MG63 (cell line): Measurements from ENCODE around the gene PPP1R1C. TPM values are rescaled to one million over a fixed set of nuclear protein-coding genes. Genes with fewer than 3 reads are reported as not detected.

Source experiments
- DNase-seq: peaks from one replicate; pipeline ENCODE4 v3.0.0-alpha.2; 2020
- H3K27me3 ChIP-seq: fragments of 250-450 bp; sonication (Bioruptor Pico); 2 replicates; pipeline ENCODE4 v1.5.1; 2020; ENCODE audit warnings: mild to moderate bottlenecking, moderate library complexity
- H3K36me3 ChIP-seq: fragments of 250-450 bp; sonication (Bioruptor Pico); 2 replicates; pipeline ENCODE4 v1.5.1; 2020; ENCODE audit warnings: mild to moderate bottlenecking, moderate library complexity
- H3K4me3 ChIP-seq: fragments of 250-450 bp; sonication (Bioruptor Pico); 2 replicates; pipeline ENCODE4 v1.5.1; 2020; ENCODE audit warnings: mild to moderate bottlenecking, moderate library complexity
- H3K9me3 ChIP-seq: fragments of 250-450 bp; sonication (Bioruptor Pico); 2 replicates; pipeline ENCODE4 v1.5.1; 2020; ENCODE audit warnings: mild to moderate bottlenecking, moderate library complexity
- total RNA-seq: library from RNA; depleted of rRNA; stranded (reverse); fragments of >200 nt; shearing (Covaris generic); gene quantifications from 2 replicates; pipeline ENCODE4 v1.2.3, GENCODE V29; 2014; ENCODE audit warnings: low replicate concordance

PPP1R1C gene
- total RNA-seq, 1 experiment from 2014 or later: 0.53 TPM

- H3K27me3 ChIP-seq: no peaks in the 10 kb centered on the region
- no peaks in the 10 kb centered on the region for H3K36me3 ChIP-seq
- no peak overlapping the region for H3K4me3 ChIP-seq
- no peaks in the 10 kb centered on the region for H3K9me3 ChIP-seq
- no peak for DNase-seq
These were observed 47.8 kb downstream of the PPP1R1C start for GRCh38 chr2:182033449-182033848.

GRCh38 chr2:182038576-182038975 is 52.9 kb downstream of the PPP1R1C start:
- DNase-seq: peak; percentile 38
- no peak overlapping the region for H3K4me3 ChIP-seq
- no peaks in the 10 kb centered on the region for H3K36me3 ChIP-seq
- H3K27me3 ChIP-seq: no peaks in the 10 kb centered on the region
- H3K9me3 ChIP-seq: no peaks in the 10 kb centered on the region

DNA sequence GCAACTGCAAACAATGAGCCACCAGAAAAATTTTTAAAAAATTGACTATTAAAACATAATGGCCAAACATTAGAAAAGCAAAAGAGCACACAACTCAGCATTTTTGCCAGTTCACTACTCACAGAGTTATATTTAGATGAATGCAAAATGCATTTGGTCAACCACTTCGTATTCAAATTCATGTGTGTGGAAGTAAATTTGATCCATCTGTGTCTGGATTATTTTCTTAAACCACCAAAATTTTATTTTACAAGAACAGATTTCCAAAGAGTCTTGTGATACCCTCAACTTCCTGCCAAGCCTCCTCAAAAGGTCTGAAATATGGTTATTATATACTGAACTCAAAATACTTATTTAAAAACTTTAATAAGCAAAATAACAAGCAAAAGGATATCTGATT is 57.4 kb downstream of the PPP1R1C start:
- no peaks in the 10 kb centered on the region for H3K36me3 ChIP-seq

DNA sequence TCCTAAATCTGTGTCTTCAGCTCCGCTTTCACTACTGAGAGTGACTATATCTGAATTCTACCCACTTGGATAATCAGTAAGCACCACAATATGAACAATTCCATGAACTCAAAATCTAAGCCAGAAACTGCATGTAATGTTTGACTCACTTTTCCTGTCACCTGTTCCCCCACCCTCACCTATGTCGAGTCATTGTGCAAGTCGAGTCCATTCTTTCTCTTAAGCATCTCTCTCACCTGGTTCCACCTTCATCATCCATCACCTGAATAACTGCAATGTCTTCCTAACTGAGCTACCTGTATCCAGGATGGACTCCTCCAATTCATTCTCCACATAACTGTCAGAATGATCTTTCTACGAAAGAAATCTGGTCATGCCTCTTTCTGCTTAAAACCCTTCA is 58.2 kb downstream of the PPP1R1C start:
- no peak overlapping the region for H3K4me3 ChIP-seq
- no peaks in the 10 kb centered on the region; the same call in 1 of the 2 replicates for H3K9me3 ChIP-seq
- H3K36me3 ChIP-seq: no peaks in the 10 kb centered on the region
- H3K27me3 ChIP-seq: no peaks in the 10 kb centered on the region
- no peak for DNase-seq

More for the DNA sequence above, 57.4 kb downstream of the PPP1R1C start:
- Histone ChIP-seq H3K27me3 (no peaks in the 10 kb centered on the region), H3K4me3 (no peak overlapping the region), H3K9me3 (no peaks in the 10 kb centered on the region)
- DNase-seq: no peak

DNA sequence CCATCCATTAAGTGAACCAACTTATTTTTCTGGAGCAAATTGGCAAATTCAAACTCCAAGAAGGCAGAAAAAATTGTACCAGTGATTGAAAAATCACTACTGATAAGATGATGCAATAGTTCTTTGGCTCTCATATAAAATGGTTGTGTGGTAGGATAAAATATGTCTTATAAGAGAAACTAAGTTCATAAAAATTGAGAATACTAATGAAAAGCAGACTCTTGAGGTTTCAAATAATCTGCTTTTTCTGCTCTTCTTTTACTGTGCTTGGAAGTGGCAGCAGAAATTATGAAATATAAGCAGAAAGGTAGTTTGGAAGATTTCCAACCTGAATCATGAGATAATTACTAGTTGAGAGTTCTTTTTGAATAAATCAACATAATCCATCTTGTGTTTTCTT is 61.9 kb downstream of the PPP1R1C start:
- Histone ChIP-seq H3K36me3 (no peaks in the 10 kb centered on the region), H3K27me3 (no peaks in the 10 kb centered on the region), H3K9me3 (no peaks in the 10 kb centered on the region; the same call in 1 of the 2 replicates), H3K4me3 (no peak overlapping the region)
- DNase-seq: no peak

DNA sequence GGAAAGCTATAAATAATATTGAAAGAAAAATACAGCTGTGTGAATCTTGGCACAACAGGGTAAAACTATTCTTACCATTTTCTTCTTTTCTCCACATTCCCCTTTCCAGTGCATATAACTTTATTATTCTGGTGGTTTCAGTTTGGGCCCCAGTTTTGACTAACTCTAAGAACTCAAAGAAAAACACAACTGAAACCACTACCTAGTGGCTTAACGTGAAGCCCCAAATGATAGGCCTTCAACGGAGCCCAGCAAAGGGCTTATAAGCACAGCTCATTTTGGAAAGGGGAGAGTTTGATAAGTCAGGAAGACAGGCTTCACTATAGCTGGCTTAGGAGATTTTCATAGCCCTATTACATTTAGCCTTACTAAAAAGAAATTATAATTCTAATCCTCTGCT is 62.4 kb downstream of the PPP1R1C start:
- Histone ChIP-seq H3K9me3 (no peaks in the 10 kb centered on the region; the same call in 1 of the 2 replicates), H3K36me3 (no peaks in the 10 kb centered on the region), H3K4me3 (no peak overlapping the region), H3K27me3 (no peaks in the 10 kb centered on the region)
- no peak for DNase-seq

DNA sequence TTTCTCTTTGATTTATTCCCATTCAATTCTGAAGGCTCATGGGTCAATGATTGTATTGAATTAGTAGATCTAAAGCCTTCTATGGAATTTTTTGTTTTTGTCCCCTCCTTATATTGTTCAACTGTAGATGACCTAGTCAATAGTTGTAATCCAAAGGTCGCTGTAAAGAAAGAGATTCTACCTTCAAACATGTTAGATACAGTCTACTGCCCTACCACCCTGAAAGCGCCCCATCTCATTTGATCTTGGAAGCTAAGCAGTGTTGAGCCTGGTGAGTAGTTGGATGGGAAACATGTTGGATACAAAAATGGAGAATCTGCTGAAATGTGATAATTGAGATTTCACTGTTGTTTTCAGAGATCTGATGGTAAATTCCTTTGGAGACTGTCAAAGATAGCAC is 63.0 kb downstream of the PPP1R1C start:
- H3K36me3 ChIP-seq: no peaks in the 10 kb centered on the region
- no peaks in the 10 kb centered on the region; the same call in 1 of the 2 replicates for H3K9me3 ChIP-seq
- no peak overlapping the region for H3K4me3 ChIP-seq
- H3K27me3 ChIP-seq: no peaks in the 10 kb centered on the region
- DNase-seq: no peak

DNA sequence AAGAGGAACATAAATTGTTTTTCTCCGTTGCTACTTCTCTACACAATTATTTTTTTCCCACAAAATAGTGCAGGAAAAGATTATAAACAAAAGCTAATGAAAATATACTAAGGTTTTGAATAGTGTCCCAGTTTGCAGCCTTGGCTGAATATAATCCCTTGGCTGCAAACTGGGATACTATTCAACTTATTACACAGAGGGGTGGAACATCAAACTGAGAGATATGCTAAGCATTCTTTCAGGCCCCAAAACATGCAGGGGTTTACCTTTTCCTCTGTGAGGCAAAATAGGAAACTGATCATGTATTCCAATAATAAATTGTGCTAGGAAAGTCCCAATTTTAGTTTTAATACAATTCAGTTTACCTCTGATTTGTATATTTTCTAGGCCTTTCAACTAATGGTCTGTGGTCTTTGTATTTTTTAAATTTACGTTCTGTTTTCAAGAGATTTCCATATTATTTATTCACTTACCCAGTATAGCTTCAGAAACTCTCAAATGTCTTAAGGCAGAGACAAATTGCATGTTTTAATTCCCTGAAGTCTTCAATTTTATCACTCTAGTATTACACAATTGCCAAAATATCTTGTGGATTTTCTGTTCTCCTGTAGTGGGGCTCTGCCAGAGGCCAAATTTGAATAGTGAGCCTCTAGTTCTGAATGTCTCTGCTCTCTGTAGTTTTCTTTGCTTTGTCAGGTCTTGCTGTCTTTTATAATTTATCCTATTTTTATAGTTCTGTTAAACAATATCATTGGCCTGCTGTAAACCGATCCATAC is 63.9 kb downstream of the PPP1R1C start:
- H3K36me3 ChIP-seq: no peaks in the 10 kb centered on the region
- no peaks in the 10 kb centered on the region for H3K27me3 ChIP-seq
- no peak overlapping the region for H3K4me3 ChIP-seq
- no peak for DNase-seq
- H3K9me3 ChIP-seq: no peaks in the 10 kb centered on the region; the same call in 1 of the 2 replicates

DNA sequence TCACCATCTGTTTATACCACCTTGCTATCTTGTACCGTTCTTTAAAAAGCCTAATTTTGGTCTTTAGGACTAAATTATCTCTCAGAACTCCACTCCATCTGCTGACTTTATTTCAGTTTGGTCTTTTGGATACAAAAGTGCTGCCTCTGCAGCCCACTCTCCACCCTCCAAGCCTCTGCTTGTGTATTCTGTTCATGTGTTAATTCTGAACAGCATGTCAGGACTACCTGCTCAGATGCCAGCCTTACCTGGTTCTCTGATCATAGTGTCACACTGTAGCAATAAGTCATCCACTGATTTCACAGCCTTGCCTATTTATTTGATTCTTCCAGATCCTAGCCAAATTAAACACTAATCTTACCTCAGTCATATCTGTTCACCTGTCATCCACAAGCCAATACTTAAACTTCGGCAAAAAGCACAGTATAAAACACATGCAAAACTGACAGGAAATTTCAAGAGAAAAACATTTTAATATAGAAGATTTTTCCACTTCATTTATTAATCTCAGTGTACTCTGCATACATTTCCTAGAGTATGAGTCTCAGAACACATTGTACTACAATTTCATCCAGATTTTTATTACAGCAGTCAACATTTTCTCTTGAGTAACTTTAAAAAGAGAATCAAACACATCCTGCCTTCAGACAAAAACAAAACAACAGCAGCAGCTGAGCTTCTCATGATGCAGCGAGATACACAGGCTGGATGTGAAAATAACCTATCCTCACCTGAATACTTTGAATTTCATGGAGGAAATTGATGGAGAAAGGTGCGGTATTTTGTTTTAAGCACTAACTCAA is 64.9 kb downstream of the PPP1R1C start:
- Histone ChIP-seq H3K9me3 (no peaks in the 10 kb centered on the region; the same call in 1 of the 2 replicates), H3K27me3 (no peaks in the 10 kb centered on the region), H3K36me3 (no peaks in the 10 kb centered on the region), H3K4me3 (no peak overlapping the region)
- DNase-seq: no peak

GRCh38 chr2:182055993-182056392 is 70.3 kb downstream of the PPP1R1C start:
- no peaks in the 10 kb centered on the region for H3K27me3 ChIP-seq
- H3K9me3 ChIP-seq: no peaks in the 10 kb centered on the region; the same call in 1 of the 2 replicates
- no peak overlapping the region for H3K4me3 ChIP-seq
- DNase-seq: no peak
- no peaks in the 10 kb centered on the region for H3K36me3 ChIP-seq

GRCh38 chr2:182057002-182057401 is 71.3 kb downstream of the PPP1R1C start:
- DNase-seq: no peak
- H3K4me3 ChIP-seq: no peak overlapping the region
- H3K27me3 ChIP-seq: no peaks in the 10 kb centered on the region
- H3K9me3 ChIP-seq: no peaks in the 10 kb centered on the region; the same call in 1 of the 2 replicates
- H3K36me3 ChIP-seq: no peaks in the 10 kb centered on the region

DNA sequence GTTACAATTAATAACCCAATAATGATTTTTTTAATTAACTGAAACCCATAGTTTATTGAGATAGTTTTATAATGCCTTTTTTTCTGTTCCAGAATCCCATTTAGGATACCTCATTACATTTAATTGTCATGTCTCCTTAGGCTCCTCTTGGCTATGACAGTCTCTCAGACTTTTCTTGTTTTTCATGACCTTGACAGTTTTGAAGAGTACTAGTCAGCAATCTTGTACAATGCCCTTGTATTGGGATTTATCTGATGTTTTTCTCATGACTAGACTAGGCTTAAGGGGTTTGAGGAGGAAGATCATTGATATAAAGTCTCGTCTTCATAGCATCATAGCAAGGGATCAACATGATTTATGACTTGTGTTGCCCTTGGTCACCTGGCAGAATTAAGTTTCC is 72.4 kb downstream of the PPP1R1C start:
- DNase-seq: no peak
- Histone ChIP-seq H3K36me3 (no peaks in the 10 kb centered on the region), H3K9me3 (no peaks in the 10 kb centered on the region; the same call in 1 of the 2 replicates), H3K27me3 (no peaks in the 10 kb centered on the region), H3K4me3 (no peak overlapping the region)

DNA sequence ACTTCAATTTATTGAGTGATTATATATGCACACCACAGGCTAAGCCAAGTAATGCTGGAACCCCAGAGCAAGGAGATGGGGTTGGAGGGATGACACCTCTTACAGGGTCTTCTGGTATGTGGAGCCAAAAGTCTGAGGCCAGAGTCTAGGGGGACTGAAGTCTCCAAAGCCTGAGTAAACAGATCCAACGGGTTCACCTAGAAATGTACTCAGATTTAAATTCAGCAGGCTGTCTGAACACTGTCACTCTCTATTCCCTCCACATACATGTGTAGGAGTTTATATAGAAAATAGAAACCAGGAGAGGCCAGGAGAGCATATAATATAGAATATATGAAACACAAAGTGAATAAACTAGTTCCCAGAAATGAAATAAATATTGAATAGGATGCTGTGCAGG is 76.1 kb downstream of the PPP1R1C start:
- Histone ChIP-seq H3K9me3 (no peaks in the 10 kb centered on the region; the same call in 1 of the 2 replicates), H3K4me3 (no peak overlapping the region), H3K27me3 (no peaks in the 10 kb centered on the region), H3K36me3 (no peaks in the 10 kb centered on the region)
- no peak for DNase-seq

DNA sequence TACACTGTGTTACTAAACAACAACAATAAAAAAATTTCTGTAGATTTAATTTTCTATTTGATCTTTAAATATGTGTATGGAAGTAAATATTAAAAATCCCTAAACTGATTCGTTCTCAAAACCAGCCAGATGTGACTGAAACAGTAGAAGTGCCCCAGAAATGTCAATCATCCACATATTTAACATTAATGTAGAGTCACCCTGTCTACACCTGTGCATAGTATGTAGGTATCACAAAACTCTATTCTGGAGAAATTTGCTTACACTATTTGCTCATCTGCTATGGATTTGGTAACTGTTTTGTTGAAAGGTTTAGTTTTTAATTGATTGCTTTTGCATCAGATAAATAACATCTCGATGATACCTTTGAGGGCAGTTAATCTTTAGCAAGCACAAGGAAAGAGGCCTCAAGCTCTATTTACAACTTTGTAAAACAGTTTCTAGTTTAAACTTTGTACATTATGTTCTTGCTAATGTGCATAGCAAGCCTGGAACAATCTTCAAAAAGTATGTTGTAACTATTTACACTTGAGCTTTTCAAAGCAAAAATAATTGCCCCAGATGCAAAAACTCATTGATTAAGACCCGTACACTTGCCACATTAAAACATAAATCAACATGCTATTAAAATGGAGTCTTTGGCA is 76.8 kb downstream of the PPP1R1C start:
- DNase-seq: no peak
- Histone ChIP-seq H3K4me3 (no peak overlapping the region), H3K27me3 (no peaks in the 10 kb centered on the region), H3K36me3 (no peaks in the 10 kb centered on the region), H3K9me3 (no peaks in the 10 kb centered on the region; the same call in 1 of the 2 replicates)

- no peaks in the 10 kb centered on the region for H3K9me3 ChIP-seq
- no peak overlapping the region for H3K4me3 ChIP-seq
- no peaks in the 10 kb centered on the region for H3K27me3 ChIP-seq
- no peaks in the 10 kb centered on the region for H3K36me3 ChIP-seq
- DNase-seq: no peak
These were observed 78.5 kb downstream of the PPP1R1C start for GRCh38 chr2:182064019-182064778.

DNA sequence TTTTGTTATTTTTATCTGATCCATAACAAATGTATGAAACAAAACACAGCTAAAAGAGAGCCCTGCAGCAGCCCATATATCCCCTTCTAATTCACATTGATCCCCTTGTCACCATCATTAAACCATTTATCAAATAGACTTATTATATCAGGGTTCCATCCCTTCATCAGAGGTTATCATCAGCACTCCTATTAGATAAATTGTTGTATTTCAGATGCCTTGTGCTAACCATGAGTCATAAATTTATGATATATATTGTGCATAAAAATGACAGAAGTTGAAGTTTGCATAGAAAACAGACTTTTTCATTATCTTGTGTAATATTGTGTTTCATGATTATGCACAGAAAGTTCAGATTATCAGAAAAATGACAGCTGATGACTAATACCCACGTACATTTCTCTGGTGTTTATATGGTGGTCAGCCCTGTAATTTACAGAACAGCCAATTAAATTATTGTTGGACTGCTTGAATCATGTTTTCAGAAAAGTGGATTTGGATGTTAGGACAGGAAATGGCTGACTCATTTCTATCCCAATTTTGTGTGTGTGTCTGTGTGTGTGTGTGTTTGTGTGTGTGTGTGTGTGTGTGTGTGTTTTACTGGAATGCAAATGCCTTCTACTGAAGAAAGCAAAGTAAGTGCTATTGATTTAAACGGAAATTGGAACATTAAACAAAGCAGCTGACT is 80.9 kb downstream of the PPP1R1C start:
- no peaks in the 10 kb centered on the region for H3K9me3 ChIP-seq
- H3K36me3 ChIP-seq: no peaks in the 10 kb centered on the region
- DNase-seq: peak; percentile 35
- no peaks in the 10 kb centered on the region for H3K27me3 ChIP-seq
- H3K4me3 ChIP-seq: no peak overlapping the region
